Pulmonary artery endothelial cell (primary cell): Measurements from ENCODE around the gene CFAP61. TPM values are rescaled to one million over a fixed set of nuclear protein-coding genes. Genes with fewer than 3 reads are reported as not detected.
"Not testable (repeated sequence)": the region's sequence is repeated elsewhere in the genome, so short reads cannot be mapped to it uniquely, and the experiment has no call there.

Experiments used
- DNase-seq: peaks from one replicate; pipeline ENCODE4 v3.0.0-alpha.2; 2011; ENCODE audit warnings: low read depth, low spot score
- total RNA-seq: library from RNA; depleted of rRNA; stranded (reverse); fragments of >200 nt; gene quantifications from 2 replicates; pipeline ENCODE4 v1.2.3, GENCODE V29; 2014

The CFAP61 gene
- total RNA-seq, 1 donor from 2014 or later, result not detected

DNA sequence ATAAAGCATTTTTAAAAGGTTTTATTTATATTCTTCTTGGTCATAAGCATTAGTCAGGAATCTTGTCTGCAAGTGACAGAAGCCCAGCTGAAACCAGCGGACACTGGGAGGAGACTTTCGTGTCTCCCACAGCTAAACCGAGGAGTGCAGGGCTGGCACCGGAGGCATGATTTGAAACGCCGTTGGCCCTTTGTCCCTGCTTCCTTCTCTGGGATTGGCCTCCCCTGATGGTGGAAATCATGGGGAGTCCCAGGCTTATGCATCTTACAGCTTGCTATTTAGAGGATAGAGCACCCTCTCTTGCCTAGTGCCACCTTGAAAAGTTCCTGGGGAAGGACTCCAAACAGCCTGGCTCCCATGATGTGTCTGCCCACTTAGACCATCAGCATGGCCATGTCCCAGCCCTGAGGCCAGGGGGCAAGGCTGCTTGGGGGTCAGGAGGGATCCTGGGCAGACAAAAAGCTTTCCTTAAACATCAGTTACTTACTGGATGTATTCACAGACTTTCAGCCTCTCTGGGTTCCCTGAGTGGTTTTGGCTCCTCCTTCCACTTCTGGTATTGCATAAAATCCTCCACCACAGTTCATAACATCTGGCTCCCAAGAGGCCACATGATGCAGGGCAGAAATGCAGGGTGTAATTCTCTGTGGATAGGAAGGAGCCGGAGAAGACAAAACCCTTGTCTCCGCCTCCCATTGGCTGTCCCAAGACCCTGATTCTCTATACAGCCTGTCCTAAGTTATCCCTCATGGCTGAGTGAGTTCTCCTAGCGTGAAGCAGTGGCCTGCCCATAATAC lies 266.2 kb downstream of the CFAP61 start:
- no peak for DNase-seq

DNA sequence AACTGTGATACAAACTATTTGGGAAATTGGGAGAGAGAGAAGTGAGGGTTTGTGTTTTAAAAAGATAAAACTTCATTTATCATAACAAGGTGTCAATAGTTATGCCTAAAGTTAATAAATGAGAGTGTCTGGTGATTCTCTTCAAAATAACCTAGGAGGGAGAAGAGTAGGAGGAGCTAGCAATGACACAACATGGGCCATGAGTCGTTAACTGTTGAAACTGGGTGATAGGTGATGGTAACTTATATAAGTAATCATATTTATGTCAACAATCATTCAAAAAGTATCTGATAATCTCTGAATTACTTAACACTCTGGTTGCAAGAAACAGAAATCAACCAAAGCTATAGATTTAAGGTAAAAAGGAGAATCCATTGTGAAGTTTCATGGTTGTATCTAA lies 268.8 kb downstream of the CFAP61 start:
- DNase-seq, result no peak

DNA sequence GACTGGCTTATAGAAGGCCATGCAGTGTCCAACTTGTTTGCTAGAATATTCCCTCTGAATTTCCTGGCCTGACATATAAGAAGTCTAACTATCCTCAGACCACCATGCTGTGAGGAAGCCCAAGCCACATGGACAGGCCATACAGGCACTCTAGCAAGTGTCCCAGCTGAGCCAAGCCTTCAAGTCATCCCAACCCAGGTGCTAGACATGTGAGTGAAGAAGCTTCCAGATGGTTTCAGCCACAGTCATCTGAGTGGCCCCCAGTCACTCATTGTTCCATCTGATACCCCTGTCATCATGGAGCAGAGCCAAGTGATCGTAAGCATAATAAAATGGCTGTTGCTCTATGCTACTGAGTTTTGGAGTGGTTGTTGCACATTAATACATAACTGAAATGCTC lies 269.6 kb downstream of the CFAP61 start:
- DNase-seq, result no peak

DNA sequence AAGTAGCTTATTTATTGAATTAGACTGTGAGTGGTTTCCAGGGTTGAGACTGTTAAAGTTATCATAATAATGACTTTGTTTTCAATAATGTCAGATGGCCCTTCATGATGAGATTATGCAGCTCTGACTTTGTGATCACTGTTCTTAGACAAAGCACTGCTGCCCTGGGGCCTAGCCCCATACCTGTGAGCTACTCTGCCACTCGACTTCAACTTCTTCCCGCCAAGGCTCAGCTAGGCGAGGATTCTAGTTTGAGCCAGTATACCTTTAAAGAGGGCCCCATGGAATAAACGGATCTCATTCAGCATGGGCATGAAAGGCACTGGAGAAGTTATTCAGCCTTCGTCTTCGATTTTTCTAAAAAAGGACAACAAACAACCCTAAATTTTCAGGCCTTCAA lies 270.6 kb downstream of the CFAP61 start:
- no peak for DNase-seq

DNA sequence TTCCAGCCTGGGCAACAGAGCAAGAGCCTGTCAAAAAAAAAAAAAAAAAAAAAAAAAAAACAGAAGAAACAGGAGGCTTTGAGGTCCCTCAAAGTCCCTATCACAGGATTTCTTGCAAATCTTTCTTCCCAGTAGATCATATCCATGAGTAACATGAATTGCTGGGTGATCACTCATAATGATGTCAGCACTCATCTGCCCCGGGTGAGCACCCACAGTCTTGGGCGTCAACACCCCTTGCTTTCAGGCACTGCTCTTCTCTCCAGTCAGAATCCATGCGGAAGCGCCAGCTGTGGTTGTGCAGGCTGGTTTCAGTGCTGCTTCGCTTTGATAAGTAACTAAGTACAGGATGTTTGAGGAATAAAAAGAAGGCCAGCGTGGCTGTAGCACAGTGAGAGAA lies 275.4 kb downstream of the CFAP61 start:
- no peak for DNase-seq

DNA sequence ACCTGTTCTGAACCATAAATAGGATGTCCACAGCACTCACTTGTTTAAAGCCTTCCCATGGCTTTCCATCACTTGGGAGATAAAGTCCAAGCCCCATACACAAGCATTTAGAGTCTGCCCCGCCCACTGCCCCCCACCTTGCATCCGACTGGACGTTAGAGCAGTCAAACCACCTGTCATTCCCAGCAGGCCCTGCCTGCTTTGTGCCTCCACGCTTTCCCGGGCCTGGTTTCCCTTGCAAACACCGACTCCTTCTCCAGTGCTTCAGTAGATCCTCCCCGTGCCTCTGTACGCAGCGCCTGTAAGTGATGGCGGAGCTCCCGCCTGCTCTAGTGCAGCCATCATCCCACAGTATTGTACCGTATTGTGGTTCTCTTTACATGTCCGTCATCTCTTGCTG lies 277.2 kb downstream of the CFAP61 start:
- DNase-seq, result no peak

DNA sequence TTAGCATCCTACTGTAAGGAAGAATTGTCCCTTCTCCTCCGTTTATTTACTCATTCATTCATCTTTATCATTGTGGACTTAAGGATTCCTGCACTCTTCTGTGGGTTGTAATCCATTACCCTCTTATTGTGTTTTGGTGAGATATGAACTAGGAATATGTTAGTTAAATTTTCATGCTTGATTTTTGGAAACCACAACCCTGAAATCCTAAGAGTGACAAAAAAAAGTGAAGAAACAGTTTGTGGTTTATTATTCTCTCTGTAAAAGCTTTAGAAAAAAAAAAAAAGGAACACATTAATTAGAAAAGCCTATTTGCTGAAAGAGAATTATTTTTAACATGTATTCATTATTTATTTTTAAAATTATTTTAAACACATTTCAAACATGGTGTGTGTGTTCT lies 278.8 kb downstream of the CFAP61 start:
- no peak for DNase-seq

DNA sequence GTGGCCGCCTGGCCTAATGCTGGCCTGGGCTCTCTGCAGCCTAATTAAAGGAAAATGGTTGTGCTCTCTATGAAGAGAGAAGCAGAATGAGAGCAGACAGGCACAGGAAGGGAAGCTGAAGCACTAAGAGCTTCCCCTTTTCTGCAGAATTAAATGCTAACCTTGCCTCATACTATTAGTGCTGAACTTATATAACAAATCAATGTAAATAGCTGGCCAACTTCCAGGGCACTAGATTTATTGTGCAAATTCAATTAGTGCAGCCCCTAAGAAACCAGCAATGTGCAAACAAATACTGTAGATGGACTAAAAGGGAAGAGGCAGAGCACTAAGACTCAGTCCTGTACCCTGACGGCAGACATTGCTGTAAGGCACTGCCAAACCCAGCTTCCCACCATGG lies 279.5 kb downstream of the CFAP61 start:
- no peak for DNase-seq

DNA sequence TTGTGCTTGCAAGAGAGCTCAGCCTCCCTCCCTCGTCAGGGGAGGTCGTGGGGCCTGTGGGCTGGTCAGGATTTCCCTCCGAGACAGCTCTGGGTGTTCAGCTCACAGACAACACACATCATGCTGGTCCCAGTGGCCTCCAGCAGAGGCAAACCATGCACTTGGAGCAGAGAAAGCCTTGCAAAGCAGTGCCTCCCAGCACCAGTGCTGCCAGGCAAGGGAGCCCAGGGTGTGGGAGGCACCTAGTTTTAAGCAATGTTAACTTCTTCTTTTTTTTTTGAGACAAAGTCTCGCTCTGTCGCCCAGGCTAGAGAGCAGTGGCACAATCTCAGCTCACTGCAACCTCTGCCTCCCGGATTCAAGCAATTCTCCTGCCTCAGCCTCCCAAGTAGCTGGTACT lies 281.5 kb downstream of the CFAP61 start:
- DNase-seq, result no peak

DNA sequence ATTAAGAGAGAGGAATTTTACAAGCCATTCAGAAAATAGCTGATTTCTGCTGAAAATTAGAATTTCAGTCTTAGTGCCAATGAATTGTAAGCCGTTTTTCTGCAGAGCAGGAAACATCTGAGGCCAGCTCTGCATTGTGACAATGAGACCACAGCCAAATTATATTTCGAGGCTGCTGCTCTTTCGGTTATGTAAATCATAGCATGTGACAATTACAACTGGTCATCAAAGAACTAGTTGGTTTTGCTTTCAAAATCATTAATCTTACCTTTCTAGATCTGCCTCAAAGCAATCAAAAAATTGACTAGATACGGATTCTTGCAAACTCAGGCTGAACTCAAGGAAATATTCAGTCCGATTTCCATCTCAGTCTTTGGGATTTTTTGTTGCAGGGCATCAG lies 282.2 kb downstream of the CFAP61 start:
- no peak for DNase-seq

DNA sequence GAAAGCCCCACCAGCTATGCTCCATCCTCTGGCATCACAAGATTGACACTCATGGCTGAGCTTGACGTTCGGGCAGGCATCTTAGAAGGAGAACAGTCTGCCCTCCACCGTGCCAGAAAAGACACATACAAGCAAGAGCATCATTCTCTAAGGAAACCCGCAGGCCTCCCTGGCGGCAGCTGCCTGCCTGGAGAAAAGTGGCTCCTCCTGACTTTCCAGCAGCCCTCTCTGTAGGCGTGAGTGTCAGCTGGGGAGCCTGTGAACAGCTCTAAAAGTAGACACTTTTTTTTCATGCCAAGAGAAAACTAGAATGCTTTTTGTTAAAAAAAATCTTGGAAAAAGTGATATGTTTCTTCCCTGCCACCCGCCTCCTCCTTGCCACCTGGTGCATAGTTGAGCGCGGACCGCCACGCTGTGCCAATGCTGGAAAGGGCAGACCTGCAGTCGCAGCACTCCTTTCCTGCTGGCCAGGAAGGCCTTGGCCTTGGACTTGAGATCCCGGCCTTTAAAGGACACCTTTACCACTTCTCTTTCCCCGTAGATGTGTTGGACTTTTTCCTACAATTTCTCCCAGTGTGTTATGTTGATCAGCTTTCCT lies 285.9 kb downstream of the CFAP61 start:
- DNase-seq, result no peak

DNA sequence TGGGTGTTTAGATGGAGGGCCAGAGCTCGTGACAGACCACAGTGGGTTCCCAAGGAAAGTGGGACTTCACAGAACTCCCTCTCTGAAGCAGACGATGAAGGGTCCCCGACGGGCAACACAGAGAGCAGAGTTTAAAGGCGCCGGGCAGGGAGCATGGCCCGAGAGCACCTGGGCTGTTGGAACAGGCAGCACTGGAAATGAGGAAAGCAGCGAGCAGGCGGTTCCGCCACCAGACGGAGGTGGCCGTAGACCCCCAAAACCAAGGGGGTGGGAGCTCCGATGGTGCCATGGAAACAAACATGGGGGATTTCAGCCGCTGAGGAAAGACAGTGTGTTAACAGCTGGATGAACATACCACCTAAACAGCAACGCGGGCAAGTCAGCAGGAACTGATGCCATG lies 288.1 kb downstream of the CFAP61 start:
- no peak for DNase-seq

DNA sequence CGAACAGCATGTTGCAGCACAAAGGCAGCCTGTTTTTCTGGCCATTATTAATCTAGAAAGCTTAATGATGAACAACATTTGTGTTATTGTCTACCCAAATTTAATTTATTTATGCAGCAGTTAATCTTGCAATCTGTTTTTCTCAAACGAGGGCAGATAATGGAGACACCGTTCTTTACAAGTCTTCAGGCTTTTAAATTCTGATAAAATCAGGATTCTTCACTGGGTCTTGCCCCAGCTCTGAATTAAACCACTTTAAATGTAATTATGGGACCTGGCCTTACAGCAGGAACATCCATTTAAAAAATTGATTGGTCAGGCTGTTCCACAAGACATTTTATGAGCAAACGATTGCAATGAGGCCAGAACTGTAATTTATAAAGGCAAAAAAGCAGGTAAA lies 289.0 kb downstream of the CFAP61 start:
- no peak for DNase-seq

DNA sequence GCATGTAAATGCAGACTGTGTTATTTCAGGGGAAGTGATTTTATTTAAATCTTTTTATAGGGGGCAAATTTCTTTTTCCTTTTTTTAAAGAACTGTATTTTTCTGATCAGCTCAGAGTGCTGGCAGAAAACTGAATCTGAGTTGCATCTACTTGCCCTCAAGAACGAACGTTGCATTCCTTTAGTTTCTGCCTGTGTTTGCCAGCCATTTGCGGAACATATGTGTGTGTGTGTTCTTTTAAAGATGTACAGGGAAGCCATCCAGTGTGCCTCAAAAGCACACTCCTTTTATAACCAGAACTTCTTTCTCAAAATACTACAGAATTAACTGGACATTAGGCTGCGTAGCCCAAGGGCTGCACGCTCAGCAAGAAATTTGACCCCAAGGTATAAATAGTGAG lies 289.7 kb downstream of the CFAP61 start:
- DNase-seq, result no peak

DNA sequence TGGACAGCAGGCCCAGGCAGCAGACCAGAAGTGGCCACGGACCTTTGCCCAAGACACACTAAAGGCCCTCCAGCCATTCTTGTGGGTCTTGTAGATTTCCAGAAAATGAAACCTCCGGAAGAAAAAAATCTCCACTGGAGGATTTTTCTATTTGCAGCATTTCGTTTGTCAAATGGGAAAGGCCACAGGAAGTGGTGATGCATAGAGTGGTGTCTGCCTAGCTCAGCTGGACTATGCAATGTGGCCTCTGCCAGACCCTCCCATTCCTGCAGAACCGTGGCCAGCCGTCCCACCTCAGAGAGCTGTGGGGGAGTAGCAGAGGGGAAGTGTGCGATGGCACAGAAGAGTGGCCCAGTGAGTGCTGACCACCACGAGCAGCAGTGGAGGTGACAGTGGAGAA lies 291.6 kb downstream of the CFAP61 start:
- no peak for DNase-seq

DNA sequence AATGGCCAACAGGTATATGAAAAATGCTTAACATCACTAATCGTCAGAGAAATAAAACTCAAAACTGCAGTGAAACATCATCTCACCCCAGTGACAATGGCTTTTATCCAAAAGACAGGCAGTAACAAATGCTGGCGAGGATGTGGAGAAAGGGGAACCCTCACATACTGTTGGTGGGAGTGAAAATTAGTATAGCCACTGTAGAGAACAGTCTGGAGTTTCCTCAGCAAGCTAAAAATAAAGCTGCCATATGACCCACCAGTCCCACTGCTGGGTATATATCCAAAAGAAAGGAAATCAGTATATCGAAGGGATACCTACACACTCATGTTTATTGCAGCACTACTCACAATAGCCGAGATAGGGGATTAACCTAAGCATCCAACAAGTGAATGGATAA lies 292.1 kb downstream of the CFAP61 start:
- DNase-seq, result no peak

DNA sequence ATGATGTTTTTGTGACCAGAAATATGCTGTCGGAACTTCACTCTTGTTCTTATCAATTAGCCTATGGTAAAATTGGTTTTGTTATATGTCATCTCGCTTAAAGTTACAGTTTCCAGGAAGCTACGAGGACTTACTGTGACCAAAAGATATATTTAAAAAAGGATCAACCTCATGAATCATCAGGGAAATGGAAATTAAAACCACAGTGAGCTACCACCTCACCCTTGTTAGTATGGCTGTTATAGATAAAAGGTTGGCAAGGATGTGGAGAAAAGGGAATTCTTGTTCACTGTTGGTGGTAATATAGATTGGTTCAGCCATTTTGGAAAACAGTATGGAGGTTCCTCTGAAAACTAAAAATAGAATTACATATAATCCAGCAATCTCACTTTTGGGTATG lies 301.2 kb downstream of the CFAP61 start:
- DNase-seq, result no peak

DNA sequence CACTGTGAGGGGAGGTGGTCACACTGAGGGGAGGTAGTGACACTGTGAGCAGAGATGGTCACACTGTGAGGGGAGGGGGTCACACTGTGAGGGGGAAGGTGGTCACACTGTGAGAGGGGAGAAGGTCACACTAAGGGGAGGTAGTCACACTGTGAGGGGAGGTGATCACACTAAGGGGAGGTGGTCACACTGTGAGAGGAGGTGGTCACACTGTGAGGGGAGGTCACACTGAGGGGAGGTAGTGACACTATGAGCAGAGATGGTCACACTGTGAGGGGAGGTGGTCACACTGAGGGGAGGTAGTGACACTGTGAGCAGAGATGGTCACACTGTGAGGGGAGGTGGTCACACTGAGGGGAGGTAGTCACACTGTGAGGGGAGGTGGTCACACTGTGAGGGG lies 303.2 kb downstream of the CFAP61 start:
- not testable (repeated sequence) for DNase-seq

DNA sequence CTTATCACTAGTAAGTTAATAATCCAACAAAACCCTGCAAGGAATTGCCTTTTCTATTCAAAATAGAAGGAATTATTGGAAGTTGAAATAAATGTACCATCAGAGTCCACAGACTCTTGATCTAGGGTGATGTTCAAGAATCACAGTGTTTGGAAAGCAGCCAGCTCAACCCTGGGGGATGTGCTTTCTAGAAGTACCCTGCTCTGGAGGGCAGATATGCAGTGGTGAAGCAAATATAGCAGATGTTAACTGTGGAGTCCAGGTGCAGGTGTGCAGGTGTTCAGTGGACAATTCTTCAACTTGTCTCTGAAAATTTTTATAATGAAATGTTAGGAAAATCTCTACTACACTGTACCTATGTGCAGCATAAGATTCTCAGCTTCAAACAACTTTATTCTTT lies 306.5 kb downstream of the CFAP61 start:
- no peak for DNase-seq

DNA sequence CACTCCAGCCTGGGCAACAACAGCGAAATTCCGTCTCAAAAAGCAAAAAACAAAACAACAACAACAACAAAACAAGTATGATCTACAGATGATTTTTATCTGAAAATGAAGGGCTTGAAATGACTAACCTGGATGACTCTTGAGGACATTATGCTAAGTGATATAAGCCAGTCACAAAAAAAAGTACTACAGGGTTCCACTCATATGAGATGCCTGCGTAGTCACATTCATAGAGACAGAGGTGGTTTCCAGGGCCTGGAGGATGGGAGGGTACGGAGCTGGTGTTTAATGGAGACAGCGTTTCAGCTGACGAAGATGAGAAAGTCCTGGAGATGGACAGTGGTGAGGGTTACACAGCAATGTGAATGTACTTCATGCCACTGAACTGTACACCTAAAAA lies 307.3 kb downstream of the CFAP61 start:
- no peak for DNase-seq

DNA sequence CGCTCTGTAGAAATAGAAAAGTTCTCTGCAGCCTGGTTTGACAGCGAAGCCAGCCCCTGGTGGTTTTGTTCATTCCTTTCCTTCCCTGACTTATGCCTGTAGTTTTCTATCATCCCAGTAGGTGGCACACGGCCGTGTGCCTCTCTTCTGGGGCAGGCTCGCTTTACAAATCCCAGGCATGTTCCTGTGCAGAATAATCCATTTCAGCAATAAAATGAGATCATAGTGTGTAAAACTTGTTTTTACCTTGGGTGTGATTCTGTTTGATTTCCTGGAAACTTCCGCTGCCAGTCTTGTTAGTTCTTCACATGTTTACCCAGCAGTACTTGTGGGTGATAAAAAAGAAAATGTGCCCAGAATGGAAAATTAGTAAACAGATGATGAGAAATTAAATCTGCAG lies 308.1 kb downstream of the CFAP61 start:
- DNase-seq, result no peak

DNA sequence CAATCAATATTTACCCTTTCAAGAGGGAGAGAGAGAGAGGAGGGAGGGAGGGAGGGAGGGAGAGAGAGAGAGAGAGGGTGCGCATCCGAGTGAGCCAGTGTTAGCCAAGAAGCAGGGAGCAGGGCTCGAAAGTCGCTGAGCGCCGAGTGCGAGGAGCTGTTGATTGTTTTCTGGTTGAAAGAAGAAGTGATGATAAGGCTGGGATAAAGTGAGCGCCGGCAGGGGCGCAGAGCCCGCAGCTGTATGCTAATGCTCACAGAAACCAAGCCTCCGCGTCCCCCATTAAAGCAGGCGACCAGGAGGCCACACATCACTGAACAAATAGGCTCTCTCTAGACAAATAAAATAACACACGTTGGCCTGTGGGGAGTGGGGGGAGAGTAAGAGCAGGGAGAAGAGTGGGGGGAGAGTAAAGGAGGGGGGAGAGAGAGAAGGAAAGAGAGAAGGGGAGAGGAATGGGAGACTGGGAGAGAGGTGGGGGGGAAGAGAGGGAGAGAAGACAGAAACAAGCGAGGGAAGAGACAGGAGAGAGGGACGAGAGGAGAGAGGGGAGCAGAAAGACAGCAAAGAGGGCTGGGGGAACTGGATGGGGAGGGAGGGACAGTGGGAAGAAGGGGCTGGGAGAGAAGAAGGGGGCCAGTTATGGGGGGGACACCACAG lies 310.6 kb downstream of the CFAP61 start:
- DNase-seq, result no peak

DNA sequence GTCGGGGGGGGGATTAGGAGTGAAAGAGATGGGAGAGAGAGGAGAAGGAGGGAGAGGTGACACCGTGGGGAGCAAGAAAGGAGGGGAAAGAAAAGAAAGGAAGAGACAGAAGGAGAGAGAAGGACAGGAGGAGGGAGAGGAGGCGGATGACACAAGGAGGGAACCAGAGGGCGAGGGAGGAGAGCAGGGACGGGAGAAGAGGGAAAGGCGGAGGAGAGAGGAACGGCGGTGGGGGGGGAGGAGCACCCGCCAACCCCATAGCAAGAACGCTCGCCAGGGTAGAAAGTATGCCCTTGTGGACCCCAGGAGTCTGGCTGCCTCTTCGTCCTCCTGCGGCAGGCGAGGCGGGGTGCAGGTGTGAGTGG lies 311.1 kb downstream of the CFAP61 start:
- no peak for DNase-seq
